Activated CD4-positive, CD25-positive, alpha-beta regulatory T cell treated with anti-CD3 and anti-CD28 coated beads, Interleukin-2, amount 50 U/mL, for 16 hours (primary cell): ENCODE measurements around the gene SQSTM1.
"Not testable (repeated sequence)": the region's sequence is repeated elsewhere in the genome, so short reads cannot be mapped to it uniquely, and the experiment has no call there.

Experiments
- DNase-seq: peaks from one replicate; pipeline ENCODE4 v3.0.0-alpha.2; 2020; ENCODE audit warnings: low read depth, low spot score

SQSTM1 gene

DNA sequence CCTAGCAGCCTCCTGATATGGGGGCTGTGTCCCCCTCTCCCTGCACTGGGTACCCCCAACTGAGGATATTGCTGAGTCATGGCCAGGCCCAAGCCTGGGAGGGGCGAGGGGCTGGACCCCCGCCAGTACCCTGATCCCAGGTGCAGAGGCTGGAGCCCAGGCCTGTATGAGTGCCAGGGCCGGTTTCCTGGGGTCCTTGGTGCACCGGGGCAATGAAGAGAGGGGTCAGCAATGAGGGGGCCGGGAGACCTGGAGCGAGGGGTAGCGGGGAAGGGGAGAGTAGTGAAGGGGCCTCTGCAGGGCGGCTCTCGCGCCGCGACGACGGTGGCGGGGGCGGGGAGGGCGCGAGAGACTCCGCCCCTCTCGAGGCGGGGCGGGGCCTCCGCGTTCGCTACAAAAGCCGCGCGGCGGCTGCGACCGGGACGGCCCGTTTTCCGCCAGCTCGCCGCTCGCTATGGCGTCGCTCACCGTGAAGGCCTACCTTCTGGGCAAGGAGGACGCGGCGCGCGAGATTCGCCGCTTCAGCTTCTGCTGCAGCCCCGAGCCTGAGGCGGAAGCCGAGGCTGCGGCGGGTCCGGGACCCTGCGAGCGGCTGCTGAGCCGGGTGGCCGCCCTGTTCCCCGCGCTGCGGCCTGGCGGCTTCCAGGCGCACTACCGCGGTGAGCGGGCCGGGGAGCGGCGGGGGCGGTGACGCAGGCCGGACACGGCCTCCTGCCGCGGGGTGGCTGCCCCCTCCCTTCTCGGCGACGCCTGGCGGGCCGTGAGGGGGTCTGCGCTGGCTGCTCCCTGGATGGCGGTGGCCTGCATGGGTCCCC is at the start of gene SQSTM1:
Gene SQSTM1 (plus strand): TSS at position 423 of the 815 bp plus-strand sequence. CDS start 32 bp downstream, at position 455.
- DNase-seq, result peak; percentile 57

- no peak for DNase-seq
These were observed 49.3 kb upstream of the SQSTM1 start for GRCh38 chr5:179771311-179771895.

DNA sequence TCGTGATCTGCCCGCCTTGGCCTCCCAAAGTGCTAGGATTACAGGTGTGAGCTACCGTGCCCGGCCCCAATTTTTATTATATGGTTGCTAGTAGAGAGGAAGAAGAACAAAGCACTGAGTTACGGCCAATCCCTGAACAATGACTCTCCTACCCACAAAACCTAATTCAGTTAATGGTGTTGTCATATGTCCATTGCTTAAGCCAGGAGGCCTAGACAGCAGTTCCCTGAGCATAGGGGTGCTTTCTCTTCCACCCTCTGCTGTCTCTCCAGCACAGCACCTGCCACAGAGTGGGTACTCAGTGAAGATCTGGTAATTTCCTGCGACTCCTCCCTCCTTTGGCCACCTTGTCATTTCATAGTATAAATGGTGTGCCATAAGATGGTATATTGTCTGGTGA is 48.4 kb upstream of the SQSTM1 start:
- no peak for DNase-seq

DNA sequence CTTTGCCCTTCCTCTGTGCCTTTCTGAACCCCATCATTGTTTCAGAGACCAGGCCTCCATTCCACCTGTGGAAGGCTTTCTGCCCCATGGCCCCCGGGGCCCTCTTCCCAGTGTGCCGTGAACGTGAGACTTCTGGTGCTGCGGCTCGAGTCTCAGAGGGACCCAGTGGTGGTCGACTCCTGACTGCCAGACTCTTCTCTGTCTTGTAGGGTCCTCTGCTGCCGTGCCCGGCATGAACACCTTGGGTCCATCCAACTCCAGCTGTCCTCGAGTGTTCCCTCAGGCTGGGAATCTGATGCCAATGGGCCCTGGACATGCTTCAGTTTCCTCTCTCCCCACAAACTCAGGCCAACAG is 47.0 kb upstream of the SQSTM1 start:
- no peak for DNase-seq

- DNase-seq, result no peak
These were observed 46.3 kb upstream of the SQSTM1 start for GRCh38 chr5:179774442-179774841.

- DNase-seq, result no peak
These were observed 44.2 kb upstream of the SQSTM1 start for GRCh38 chr5:179776411-179776938.

- DNase-seq, result no peak
These were observed 43.2 kb upstream of the SQSTM1 start for GRCh38 chr5:179777456-179777855.

DNA sequence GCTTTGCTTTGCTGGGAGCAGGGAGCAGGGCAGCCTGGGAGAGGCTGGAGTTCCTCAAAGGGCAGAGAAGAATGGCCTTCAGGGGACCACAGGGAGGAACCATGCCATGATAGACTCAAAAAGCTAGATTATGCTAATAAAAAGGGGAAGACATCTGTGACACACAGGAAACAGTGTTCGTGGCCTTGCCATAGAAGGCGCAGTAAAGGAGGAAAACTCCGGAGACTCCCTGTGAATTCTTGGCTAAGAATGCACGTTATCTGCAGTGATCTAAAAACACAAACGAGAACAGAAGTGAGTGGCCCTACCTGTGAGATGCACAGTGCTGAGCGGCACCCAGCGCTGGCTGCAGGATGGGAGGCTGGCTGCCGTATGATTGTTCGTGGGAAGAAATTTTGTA is 42.8 kb upstream of the SQSTM1 start:
- DNase-seq, result no peak

DNA sequence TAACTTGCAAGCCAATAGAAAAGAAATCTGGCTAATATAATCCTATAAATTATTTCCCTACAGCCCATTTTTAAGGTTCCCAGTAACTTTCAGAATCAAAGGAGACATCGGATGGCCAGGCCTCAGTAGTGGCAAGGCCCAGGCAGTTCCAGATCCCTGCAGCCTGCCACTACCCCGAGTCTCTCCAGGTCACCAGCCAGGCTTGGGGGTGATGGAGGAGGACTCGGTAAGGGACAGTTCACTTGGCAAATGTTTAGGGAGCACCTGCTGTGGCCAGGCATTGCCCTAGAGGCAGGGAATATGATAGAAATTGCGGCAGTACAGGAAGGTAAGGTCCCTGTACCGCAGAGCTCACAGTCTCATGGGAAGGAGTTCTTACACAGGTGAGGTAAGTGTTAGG is 42.1 kb upstream of the SQSTM1 start:
- no peak for DNase-seq

- no peak for DNase-seq
These were observed 40.9 kb upstream of the SQSTM1 start for GRCh38 chr5:179779826-179780225.

GRCh38 chr5:179780362-179780761 is 40.3 kb upstream of the SQSTM1 start:
- no peak for DNase-seq

DNA sequence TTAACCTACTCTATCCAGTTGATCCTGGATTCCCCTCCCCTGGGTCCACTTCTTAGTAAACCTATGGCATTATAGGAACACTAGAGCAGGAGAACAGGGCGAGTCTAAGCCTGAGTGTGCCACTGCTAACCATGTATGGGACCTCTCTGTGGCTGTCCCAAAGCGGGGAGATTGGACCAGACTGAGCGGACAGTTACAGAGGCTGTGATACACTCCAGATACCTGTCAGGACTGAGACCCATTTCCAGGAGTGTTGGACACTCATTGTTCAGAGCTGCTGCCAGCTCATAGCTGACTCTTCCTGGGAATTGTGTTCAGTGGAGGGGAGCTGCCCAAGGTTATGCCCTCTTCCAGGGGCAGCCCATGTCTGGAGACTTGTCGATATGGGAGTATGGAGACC is 38.9 kb upstream of the SQSTM1 start:
- DNase-seq, result no peak

DNA sequence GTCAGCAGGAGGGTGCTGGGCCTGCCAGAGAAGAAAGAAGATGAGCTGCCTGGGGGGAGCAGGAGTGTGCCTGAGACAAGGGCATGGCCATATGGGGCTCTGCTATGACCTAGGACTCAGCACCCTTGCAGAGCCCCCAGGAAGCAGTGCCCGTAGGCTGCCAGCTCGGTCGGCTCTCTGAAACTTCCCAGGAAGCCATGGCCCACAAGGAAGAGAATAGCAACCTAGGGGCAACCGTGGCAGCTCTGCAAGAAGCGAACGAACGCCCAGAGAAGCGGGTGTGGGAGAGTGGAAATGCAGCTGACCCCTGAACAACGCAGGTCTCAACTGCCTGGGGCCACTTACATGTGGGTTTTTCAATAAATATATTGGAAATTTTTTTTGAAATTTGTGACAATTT is 37.6 kb upstream of the SQSTM1 start:
- no peak for DNase-seq

- DNase-seq, result no peak
These were observed 33.8 kb upstream of the SQSTM1 start for GRCh38 chr5:179786861-179787260.

- DNase-seq, result no peak
These were observed 32.4 kb upstream of the SQSTM1 start for GRCh38 chr5:179788193-179788854.

DNA sequence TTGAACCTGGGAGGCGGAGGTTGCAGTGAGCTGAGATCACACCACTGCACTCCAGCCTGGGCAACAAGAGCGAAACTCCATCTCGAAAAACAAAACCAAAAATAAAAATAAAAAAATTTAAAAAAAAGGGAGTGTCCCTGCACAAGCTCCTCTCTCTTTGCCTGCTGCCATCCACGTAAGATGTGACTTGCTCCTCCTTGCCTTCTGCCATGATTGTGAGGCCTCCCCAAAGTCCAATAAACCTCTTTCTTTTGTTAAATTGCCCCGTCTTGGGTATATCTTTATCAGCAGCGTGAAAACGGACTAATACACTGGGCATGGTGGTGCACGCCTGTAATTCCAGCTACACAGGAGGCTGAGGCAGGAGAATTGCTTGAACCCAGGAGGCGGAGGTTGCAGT is 31.4 kb upstream of the SQSTM1 start:
- not testable (repeated sequence) for DNase-seq

GRCh38 chr5:179791881-179792611 is 28.7 kb upstream of the SQSTM1 start:
- no peak for DNase-seq

DNA sequence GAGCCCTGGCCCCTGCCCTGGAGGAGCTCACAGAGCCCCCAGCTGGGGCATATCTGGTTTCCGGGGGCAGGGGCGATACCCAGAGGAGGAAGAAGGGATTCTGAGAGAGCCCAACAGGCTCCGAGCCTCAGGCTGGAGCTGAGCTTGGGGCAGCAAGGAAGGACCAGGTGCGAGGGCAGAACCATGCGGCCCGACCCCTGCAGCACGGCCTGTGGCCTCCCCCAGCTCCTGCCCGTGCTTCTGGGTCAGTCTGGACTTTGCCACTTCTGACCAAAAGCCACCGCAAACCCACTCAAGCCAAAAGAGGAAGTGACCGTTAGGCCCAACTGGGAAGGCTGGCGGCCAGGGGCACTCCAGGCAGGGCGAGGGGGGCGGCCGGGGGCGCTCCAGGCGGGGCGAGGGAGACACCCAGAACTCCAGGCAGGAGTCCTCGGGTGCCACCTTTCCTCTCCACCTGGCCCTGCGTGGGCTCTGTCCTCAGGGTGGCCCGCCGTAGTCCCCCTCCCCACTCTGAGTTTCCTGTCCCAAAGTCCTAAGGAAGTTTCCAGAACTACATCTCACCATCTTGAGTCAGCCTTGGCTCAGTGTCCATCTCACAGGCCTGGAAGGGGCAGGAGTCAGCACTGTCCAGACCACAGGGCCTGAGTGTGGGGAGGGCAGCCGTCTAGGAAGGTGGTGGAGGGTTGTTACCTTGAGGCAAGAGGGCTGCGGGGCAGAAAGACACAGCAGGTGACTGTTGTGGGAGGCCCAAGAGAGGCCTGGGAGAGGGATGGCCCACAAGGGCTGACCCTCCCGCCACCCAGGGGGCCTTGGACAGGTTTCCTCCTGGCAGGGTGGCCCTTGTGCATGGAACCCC is 27.9 kb upstream of the SQSTM1 start:
- no peak for DNase-seq

DNA sequence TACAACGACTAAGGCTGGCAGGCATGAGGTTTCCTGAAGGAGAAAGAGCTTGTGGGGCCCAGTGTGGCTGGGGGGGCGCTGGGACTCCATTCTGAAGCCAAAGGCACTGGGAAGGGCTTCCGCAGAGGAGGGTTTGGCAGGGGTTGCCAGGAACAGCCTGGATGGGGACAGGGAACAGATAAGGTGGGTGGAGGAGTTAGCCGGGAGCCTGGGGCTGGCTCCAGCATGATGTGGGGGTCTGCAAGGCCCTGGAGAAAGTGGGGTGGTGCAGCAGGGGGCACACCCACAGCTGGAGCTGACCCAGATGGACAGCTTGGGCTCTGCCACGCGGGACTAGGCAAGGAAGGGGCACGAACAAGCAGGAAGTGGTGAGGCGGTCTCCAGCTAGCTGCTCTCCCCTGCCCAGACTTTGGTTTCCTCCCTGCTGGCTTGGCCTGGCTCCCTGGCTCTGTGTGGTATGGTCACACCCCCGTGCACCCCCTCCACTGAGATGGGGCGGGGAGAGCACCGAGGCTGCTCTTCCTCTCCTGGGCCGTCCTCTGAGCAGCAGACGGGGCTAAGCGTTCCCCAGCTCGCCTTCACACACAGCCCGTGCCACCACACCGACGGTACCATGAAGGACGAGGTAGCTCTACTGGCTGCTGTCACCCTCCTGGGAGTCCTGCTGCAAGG is 27.1 kb upstream of the SQSTM1 start, which contains the start of gene LTC4S:
Gene LTC4S (plus strand): TSS at position 519 of the 672 bp plus-strand sequence. CDS start 95 bp downstream, at position 614.
- DNase-seq, result no peak

- no peak for DNase-seq
These were observed 26.5 kb upstream of the SQSTM1 start for GRCh38 chr5:179794171-179794570.
